AG09319 (cell line): ENCODE measurements around the gene CDC42BPB.

Source experiments
- DNase-seq: peaks from one replicate; pipeline ENCODE4 v3.0.0-alpha.2; 2010; ENCODE audit warnings: low read depth; ENCODE audit errors: extremely low read depth
- CTCF ChIP-seq: IDR thresholded peaks from 2 replicates; pipeline ENCODE4 v1.5.1; 2011; ENCODE audit warnings: low read depth, mild to moderate bottlenecking, inconsistent platforms, low read length, moderate library complexity

CDC42BPB gene

DNA sequence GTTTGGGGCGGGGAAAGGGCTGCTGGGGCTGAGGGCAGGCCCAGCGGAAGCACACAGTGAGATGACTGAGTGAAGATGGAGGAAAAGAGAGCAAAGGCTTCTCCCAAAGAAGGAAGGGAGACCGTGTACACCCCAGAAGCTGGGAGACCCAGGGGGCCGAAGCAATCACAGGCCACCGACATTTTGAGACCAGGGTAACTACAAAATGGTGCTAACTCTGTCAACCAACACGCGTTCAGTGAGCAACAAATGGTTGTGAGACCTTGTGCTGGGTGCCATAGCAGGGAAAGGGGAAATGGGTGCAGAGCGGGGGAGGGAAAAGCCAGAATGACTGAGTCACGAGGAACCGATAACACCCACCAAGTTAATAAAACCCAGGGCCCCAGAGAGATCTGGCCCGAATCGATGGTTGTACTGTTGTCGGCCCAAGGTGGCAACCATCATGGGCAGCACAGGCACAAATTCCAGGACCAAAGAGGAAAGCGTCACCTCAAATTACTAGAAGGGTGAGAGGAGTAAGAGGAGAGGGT lies 50.3 kb downstream of the CDC42BPB start:
- DNase-seq: no peak

DNA sequence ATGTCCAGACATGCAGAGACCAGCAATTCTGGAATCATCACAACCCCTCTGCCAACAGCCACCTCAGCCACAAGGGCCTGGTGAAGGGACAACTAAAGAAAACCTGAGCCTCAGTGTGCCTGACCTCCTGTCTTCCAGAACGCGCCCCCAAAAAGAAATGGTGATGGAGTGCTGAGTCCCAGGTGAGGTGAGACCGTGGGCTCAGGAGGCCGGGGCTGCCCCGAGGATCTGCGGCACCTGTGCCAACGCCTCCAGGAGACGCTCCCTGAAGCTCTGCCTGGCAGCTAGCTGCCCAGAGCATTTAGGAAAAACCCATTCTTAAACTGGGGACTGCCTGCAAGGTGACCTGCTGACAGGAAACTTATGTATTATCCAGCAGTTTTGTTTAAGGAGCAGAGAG lies 51.2 kb downstream of the CDC42BPB start:
- no peak for TF ChIP-seq CTCF
- DNase-seq: no peak

More for the DNA sequence above, 50.3 kb downstream of the CDC42BPB start:
- no peak for TF ChIP-seq CTCF

DNA sequence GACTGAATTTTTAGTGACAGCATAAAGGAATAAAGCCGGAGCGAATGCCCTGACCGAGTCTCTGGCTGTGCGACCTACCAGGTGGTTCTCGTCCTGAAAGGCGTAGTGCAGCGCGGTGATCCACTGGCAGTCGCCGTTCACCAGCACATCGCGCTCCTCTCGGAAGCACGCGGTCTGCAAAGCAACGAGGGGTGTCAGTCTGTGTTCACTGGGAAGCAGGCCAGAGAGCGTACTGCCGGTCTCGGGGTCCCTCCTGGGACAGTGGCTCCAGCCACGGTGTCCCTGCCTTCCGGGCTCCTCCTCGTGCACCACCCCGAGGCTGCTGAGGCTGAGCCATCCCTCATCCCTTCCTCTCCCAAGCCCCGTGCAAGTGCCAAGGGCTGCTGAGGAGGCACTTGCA lies 53.5 kb downstream of the CDC42BPB start:
- no peak for DNase-seq
- TF ChIP-seq CTCF: no peak

DNA sequence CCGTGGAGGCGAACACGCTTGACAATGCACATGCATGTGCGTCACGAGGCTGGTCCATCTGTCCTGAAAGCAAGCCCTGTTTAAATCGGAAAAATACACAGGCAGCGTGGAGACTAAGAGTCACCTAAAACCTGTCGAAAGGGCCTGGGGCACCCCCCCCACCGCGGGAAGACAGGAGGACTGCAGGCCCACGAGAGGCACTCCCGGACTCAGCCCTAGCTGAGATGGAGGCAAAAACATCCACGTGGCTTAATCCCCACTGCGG lies 54.1 kb downstream of the CDC42BPB start:
- DNase-seq: no peak
- TF ChIP-seq CTCF: no peak

GRCh38 chr14:103002578-103003350 lies 54.6 kb downstream of the CDC42BPB start:
- no peak for DNase-seq
- no peak for TF ChIP-seq CTCF

DNA sequence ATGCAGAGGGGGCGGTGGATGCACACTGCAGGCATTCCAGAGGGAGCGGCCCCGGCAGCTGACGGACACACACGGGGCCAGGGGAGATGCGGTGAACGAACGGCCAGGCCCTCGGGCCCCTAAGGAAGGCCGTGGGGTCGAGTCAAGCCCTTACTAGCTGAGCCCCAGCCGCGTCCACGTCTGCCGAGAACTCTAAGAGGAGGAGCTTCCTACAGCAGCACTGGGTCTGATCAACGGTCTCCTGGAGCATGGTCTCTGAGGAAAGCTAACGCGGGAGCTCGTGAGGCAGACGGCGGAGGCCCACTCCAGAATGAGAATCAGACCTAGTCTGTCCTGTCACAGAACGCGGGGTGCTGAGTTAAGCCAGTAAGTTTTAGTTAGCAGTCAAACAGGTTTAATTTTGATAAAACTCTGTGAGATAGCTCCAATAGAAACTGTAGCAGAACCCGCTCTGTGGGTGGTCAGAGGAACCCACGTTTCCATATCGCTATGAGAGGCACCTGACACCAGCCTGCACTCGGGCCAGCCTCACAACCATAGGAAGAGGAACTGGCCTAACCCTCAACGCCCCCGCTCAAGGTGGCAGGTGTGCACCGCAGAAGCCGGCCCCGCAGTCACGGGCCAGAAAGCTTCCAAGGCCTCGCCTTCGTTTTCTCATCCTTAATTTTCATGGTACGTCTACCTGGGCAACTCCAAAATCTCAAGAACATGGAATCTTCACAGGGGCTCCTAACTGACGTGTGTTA lies 55.5 kb downstream of the CDC42BPB start:
- no peak for DNase-seq
- no peak for TF ChIP-seq CTCF

DNA sequence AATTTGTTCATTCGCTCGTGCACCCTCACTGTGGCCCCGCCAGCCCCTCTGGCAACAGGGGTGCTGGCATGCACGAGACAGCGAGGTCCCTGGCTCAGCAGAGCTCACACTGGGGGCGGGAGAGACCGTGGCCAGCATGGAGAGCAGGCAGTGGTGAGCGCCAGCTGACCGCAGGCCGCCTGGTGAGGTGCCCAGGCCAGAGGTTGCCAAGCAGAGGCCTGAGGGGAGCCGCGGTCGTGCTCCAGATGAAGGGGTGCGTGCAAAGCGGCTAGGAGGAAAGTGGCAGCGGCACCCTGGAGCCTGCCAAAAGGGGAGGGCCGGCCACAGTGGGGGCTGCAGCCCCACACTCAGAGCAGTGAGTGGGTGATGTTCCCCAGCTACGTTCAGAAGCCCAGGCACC lies 56.1 kb downstream of the CDC42BPB start:
- no peak for DNase-seq
- TF ChIP-seq CTCF: no peak
